PC-3 (cell line): ENCODE measurements around the gene OR52B6. TPM values are rescaled to one million over a fixed set of nuclear protein-coding genes. Genes with fewer than 3 reads are reported as not detected.

Experiments used
- ATAC-seq: fragments of 200-7000 bp; cut with Tn5 transposase; 2 replicates; pipeline ENCODE4 v1.9.1; 2020; ENCODE audit warnings: mild to moderate bottlenecking, moderate library complexity
- BruUV-seq: library from RNA; stranded (reverse); fragments of 400-500 nt; replicated peaks from 2 replicates; lab custom pipeline; 2021; lab: Mats Ljungman, UMichigan
- CTCF ChIA-PET: fragments of 300-600 bp; sonication (Branson Sonifier 250); formaldehyde crosslinking; loops from one replicate; lab custom pipeline; 2022; ENCODE audit warnings: antibody characterized with exemption; lab: Charles Lee
- POLR2A ChIA-PET: fragments of 300-600 bp; sonication (Branson Sonifier 250); formaldehyde crosslinking; loops from one replicate; lab custom pipeline; 2022; ENCODE audit warnings: antibody characterized with exemption; ENCODE audit not compliant: unreplicated experiment; lab: Charles Lee
- DNase-seq: peaks from one replicate; pipeline ENCODE4 v3.0.0-alpha.2; 2015
- H2AFZ ChIP-seq: fragments of 300-600 bp; sonication (generic); 2 replicates; pipeline ENCODE4 v1.6.0; 2016; ENCODE audit warnings: antibody characterized with exemption, low read length
- H3F3A ChIP-seq: fragments of 300-600 bp; sonication (generic); one replicate; pipeline ENCODE4 v1.6.0; 2017; ENCODE audit warnings: antibody characterized with exemption, low read length, control low read depth, mild to moderate bottlenecking; ENCODE audit not compliant: unreplicated experiment
- H3K27ac ChIP-seq: fragments of 300-600 bp; sonication (generic); 2 replicates; pipeline ENCODE4 v1.5.1; 2016; ENCODE audit warnings: mild to moderate bottlenecking, low read length
- H3K27me3 ChIP-seq: fragments of 300-600 bp; sonication (generic); 2 replicates; pipeline ENCODE4 v1.6.1; 2016; ENCODE audit warnings: low read length, mixed read lengths
- H3K36me3 ChIP-seq: fragments of 300-600 bp; sonication (generic); 2 replicates; pipeline ENCODE4 v1.6.1; 2016; ENCODE audit warnings: low read depth, mixed run types, low read length, mixed read lengths
- H3K4me1 ChIP-seq: fragments of 300-600 bp; sonication (generic); 2 replicates; pipeline ENCODE4 v1.5.1; 2016; ENCODE audit warnings: low read length; ENCODE audit not compliant: insufficient read depth
- H3K4me2 ChIP-seq: fragments of 300-600 bp; sonication (generic); 2 replicates; pipeline ENCODE4 v1.6.0; 2016; ENCODE audit warnings: low read length
- H3K4me3 ChIP-seq: fragments of 300-600 bp; sonication (generic); 2 replicates; pipeline ENCODE4 v1.5.1; 2016; ENCODE audit warnings: mild to moderate bottlenecking, low read length, mixed read lengths
- H3K79me2 ChIP-seq: fragments of 300-600 bp; sonication (generic); 2 replicates; pipeline ENCODE4 v1.6.1; 2017; ENCODE audit warnings: low read length, mixed read lengths
- H3K9ac ChIP-seq: fragments of 300-600 bp; sonication (generic); 2 replicates; pipeline ENCODE4 v1.6.0; 2016; ENCODE audit warnings: mild to moderate bottlenecking, low read length
- H3K9me2 ChIP-seq: fragments of 300-600 bp; sonication (generic); replicated peaks from 2 replicates; pipeline ENCODE4 v1.6.1; 2016; ENCODE audit warnings: mixed run types, low read length, mixed read lengths
- H3K9me3 ChIP-seq: fragments of 300-600 bp; sonication (generic); 2 replicates; pipeline ENCODE4 v1.6.1; 2016; ENCODE audit warnings: low read length, mixed read lengths
- H4K20me1 ChIP-seq: fragments of 300-600 bp; sonication (generic); 2 replicates; pipeline ENCODE4 v1.6.1; 2016; ENCODE audit warnings: low read length, mixed read lengths
- CTCF ChIP-seq: fragments of 300-600 bp; sonication (generic); conservative IDR thresholded peaks from 2 replicates; pipeline ENCODE4 v1.5.1; 2017; ENCODE audit warnings: antibody characterized with exemption, low read depth, mild to moderate bottlenecking, low read length
- EZH2 ChIP-seq: fragments of 300-600 bp; sonication (generic); IDR thresholded peaks from one replicate; pipeline ENCODE4 v1.6.1; 2017; ENCODE audit warnings: antibody characterized with exemption, mild to moderate bottlenecking, low read length; ENCODE audit not compliant: unreplicated experiment
- EZH2phosphoT487 ChIP-seq: fragments of 300-600 bp; sonication (generic); IDR thresholded peaks from 2 replicates; pipeline ENCODE4 v1.6.1; 2018; ENCODE audit warnings: mild to moderate bottlenecking, antibody characterized with exemption, low read length, borderline replicate concordance
- intact Hi-C: fragments of 100-400 bp; cut with micrococcal nuclease; formaldehyde crosslinking; loops from 2 replicates; pipeline ENCODE4 v1.9.0; 2023
- total RNA-seq: library from RNA; depleted of rRNA; stranded (reverse); fragments of >200 nt; gene quantifications from 2 replicates; pipeline ENCODE4 v1.2.3, GENCODE V29; 2014

The OR52B6 gene
- total RNA-seq, 1 experiment from 2014 or later = not detected

- no peaks in the 10 kb centered on the region for H3F3A ChIP-seq
- H3K27me3 ChIP-seq = peaks cover 15% of the 10 kb centered on the region; the same call in 1 of the 2 replicates
- H3K9ac ChIP-seq = no peak overlapping the region
- no peaks in the 10 kb centered on the region for H4K20me1 ChIP-seq
- H3K4me3 ChIP-seq = no peak overlapping the region
- ATAC-seq (no peak), DNase-seq (no peak)
- CTCF ChIA-PET = no interaction called here
- H3K79me2 ChIP-seq = no peaks in the 10 kb centered on the region
- H3K27ac ChIP-seq = no peak overlapping the region
- H3K36me3 ChIP-seq = no peaks in the 10 kb centered on the region
- H3K9me2 ChIP-seq = no peaks in the 10 kb centered on the region
- H3K4me1 ChIP-seq = peaks cover 12% of the 10 kb centered on the region
- TF ChIP-seq EZH2phosphoT487 = no peak
- no peak for TF ChIP-seq CTCF
- TF ChIP-seq EZH2 = no peak
- intact Hi-C loops = no loop called here
- H3K4me2 ChIP-seq = no peak overlapping the region
- no peaks in the 10 kb centered on the region for H3K9me3 ChIP-seq
- BruUV-seq = no TSS peak
- POLR2A ChIA-PET = no interaction called here
- H2AFZ ChIP-seq = no peak overlapping the region
Observed at GRCh38 chr11:5547982-5548381, 32.7 kb upstream of the OR52B6 start.

GRCh38 chr11:5548440-5548839 lies 32.2 kb upstream of the OR52B6 start, which contains the start of gene OR52H1:
OR52H1 (minus strand) TSS chr11:5548540; CDS start chr11:5545505, 3,035 bp downstream.
- ChIA-PET POLR2A (no interaction called here), CTCF (no interaction called here)
- intact Hi-C loops = no loop called here
- Histone ChIP-seq H4K20me1 (no peaks in the 10 kb centered on the region), H3K36me3 (no peaks in the 10 kb centered on the region), H3K9ac (no peak within 1 kb of the TSS), H3F3A (no peaks in the 10 kb centered on the region), H3K9me3 (no peaks in the 10 kb centered on the region), H3K9me2 (no peaks in the 10 kb centered on the region), H3K79me2 (no peaks in the 10 kb centered on the region), H3K27me3 (peaks cover 13% of the 10 kb centered on the region; the same call in 1 of the 2 replicates), H3K4me1 (peaks cover 12% of the 10 kb centered on the region), H3K4me3 (no peak within 1 kb of the TSS), H3K27ac (no peak within 1 kb of the TSS), H2AFZ (no peak within 1 kb of the TSS), H3K4me2 (no peak within 1 kb of the TSS)
- no TSS peak for BruUV-seq
- ATAC-seq (no peak), DNase-seq (no peak)
- no peak for TF ChIP-seq CTCF
- TF ChIP-seq EZH2 = no peak

GRCh38 chr11:5550440-5551095 lies 30.1 kb upstream of the OR52B6 start:
- CTCF ChIA-PET = no interaction called here
- H3K36me3 ChIP-seq = no peaks in the 10 kb centered on the region
- BruUV-seq = no TSS peak

More at GRCh38 chr11:5550440-5551095, 30.1 kb upstream of the OR52B6 start:
- H3K4me2 ChIP-seq = peak overlapping the region; percentile 61
- peak; percentile 92 for ATAC-seq
- no peaks in the 10 kb centered on the region for H3K27me3 ChIP-seq
- no peaks in the 10 kb centered on the region for H3K9me2 ChIP-seq
- intact Hi-C loops = no loop called here
- no peak overlapping the region for H2AFZ ChIP-seq
- no peaks in the 10 kb centered on the region for H3K9me3 ChIP-seq
- H3F3A ChIP-seq = no peaks in the 10 kb centered on the region
- no peak overlapping the region for H3K9ac ChIP-seq
- POLR2A ChIA-PET = no interaction called here
- H3K79me2 ChIP-seq = no peaks in the 10 kb centered on the region
- no peak overlapping the region for H3K4me3 ChIP-seq
- no peak overlapping the region for H3K27ac ChIP-seq
- no peaks in the 10 kb centered on the region for H4K20me1 ChIP-seq
- DNase-seq = peak; percentile 80
- H3K4me1 ChIP-seq = peaks cover 12% of the 10 kb centered on the region
- TF ChIP-seq EZH2phosphoT487 (no peak), CTCF (no peak), EZH2 (no peak)
